ENCODE results near the gene ENGASE. TPM values are rescaled to one million over a fixed set of nuclear protein-coding genes. Genes with fewer than 3 reads are reported as not detected.

ENGASE gene
- total RNA-seq, 4 donors from 2014 or later = 29.9 to 64.8 (median 57.1) TPM

DNA sequence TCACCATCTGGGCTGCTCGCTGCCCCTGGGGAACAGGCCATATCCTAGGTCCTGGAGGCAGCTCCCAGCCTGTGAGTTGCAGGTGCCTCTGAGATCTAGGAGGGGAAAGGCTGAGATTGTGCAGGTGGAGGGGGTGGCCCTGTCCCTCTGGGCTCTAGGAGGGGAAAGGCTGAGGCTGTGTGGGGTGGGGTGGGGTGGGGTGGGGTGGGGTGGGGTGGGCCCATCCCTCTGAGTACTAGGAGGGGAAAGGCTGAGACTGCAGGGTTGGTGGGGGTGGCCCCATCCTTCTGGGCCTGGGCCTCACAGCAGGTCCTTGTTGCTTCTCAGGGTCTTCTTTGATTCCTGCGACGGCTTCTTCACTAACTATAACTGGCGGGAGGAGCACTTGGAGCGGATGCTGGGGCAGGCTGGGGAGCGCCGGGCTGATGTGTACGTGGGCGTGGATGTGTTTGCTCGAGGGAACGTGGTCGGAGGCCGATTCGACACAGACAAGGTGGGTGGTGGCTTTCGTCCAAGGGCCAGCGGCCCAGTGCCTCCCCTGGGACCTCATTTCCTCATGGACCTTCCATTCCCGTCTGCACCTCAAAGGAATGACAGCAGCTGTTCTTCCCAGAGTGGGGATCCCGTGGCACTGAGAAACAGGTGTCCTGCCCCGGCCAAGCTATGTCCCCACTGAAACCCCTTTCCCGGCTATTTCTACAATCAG, 7.1 kb downstream of the ENGASE start:
- H3K27me3 ChIP-seq = no peaks in the 10 kb centered on the region
- no peak overlapping the region for H3K4me3 ChIP-seq
- TF ChIP-seq POLR2A (IDR thresholded peaks at IDR 0.05) = no peak
- TF ChIP-seq EP300 (IDR thresholded peaks at IDR 0.05) = no peak
- TF ChIP-seq, protein P1, sequence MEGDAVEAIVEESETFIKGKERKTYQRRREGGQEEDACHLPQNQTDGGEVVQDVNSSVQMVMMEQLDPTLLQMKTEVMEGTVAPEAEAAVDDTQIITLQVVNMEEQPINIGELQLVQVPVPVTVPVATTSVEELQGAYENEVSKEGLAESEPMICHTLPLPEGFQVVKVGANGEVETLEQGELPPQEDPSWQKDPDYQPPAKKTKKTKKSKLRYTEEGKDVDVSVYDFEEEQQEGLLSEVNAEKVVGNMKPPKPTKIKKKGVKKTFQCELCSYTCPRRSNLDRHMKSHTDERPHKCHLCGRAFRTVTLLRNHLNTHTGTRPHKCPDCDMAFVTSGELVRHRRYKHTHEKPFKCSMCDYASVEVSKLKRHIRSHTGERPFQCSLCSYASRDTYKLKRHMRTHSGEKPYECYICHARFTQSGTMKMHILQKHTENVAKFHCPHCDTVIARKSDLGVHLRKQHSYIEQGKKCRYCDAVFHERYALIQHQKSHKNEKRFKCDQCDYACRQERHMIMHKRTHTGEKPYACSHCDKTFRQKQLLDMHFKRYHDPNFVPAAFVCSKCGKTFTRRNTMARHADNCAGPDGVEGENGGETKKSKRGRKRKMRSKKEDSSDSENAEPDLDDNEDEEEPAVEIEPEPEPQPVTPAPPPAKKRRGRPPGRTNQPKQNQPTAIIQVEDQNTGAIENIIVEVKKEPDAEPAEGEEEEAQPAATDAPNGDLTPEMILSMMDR (IDR thresholded peaks at IDR 0.05) = no peak
- no peak overlapping the region for H3K27ac ChIP-seq
- peaks cover 0 to 97% (median 10%) of the 10 kb centered on the region in 3 donors for H3K36me3 ChIP-seq
- 59 to 64% methylated on average over 20 of the region's 20 CpGs for WGBS, 2 donors
- H3K4me1 ChIP-seq = peaks cover 0 to 8% (median 0%) of the 10 kb centered on the region in 4 donors
- H3K9me3 ChIP-seq = no peaks in the 10 kb centered on the region
- no peak for DNase-seq (ENCODE audit: low spot score in 2 of 2)

DNA sequence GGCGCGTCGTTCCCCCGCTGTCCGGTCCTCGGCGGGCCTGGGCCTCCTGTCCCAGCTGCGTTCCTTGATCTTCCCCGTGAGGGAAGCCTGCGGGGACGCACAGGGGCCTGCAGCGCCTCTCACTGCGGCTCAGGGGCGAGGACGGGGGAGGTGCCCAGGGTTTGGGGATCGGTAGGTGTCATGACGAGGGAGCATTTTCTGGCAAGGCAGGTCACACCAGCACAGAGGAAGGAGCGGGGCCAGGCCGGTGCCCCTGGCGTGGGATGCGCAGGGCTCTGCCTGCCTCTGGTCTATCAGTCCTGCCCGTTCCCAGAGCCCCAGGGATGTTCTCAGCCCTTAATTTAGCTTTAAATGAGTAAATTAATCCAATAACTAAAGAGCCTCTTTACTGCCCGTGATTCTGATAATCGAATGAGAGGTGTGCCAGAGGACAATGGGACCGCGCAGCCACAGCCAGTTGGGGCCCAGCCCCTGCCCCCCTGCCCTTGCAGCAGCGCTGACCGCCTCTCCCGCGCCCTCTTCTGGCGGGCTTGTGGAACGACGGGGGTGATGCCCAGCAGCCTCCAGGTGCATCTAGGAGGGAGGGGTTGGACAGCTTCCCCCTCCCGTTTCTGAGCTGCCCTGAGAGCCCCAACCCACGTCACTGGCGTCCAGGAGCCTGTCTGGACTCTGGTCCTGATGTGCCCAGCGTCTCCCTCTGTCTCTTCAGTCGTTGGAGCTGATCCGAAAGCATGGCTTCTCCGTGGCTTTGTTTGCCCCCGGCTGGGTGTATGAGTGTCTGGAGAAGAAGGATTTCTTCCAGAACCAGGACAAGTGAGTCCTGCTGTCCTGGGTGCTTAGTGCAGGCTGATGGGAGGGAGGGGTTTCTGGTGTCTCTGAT, 7.9 kb downstream of the ENGASE start:
- no peak overlapping the region for H3K27ac ChIP-seq
- peak in 1 of 2 donors; percentile 26 for DNase-seq (ENCODE audit: low spot score in 2 of 2)
- TF ChIP-seq, protein P1 (IDR thresholded peaks at IDR 0.05) = peak; percentile 69 to 78 (median 71)
- no peak for TF ChIP-seq POLR2A (IDR thresholded peaks at IDR 0.05)
- H3K9me3 ChIP-seq = no peaks in the 10 kb centered on the region
- WGBS, 2 donors = 66 to 76% methylated on average over 30 to 41 of the region's 41 CpGs
- no peak overlapping the region for H3K4me3 ChIP-seq
- H3K36me3 ChIP-seq = peaks cover 0 to 99% (median 10%) of the 10 kb centered on the region in 3 donors
- H3K4me1 ChIP-seq = peaks cover 0 to 4% (median 0%) of the 10 kb centered on the region in 4 donors
- no peaks in the 10 kb centered on the region for H3K27me3 ChIP-seq

DNA sequence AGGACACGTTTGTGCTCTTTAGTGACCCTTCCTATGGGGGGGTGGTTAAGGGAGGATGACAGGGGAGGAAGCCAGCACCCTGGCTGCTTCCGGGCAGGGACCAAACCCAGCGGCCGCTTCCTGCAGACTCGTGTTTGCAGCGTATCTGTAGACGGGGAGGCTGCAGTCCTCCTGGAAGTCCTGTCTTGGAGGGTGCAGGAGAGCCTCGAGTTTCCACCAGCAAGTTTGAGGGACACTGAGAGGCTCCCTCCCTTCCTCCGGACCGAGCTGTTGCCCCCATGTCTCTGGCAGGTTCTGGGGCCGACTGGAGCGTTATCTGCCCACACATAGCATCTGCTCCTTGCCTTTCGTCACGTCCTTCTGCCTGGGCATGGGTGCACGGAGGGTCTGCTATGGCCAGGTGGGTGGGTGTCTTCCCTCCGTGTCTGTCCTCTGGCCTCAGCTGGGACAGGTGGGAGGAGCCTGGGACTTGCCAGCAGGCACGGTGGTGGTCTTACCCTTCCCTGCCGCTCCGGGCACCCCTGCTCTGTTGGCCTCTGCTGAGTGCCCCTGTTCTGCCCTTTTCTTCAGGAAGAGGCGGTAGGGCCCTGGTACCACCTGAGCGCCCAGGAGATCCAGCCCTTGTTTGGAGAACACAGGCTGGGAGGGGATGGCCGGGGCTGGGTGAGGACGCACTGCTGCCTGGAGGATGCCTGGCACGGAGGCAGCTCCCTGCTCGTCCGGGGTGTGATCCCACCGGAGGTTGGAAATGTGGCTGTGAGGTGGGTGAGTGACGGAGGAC, 8.8 kb downstream of the ENGASE start:
- DNase-seq (ENCODE audit: low spot score in 2 of 2) = no peak
- peaks cover 0 to 91% (median 10%) of the 10 kb centered on the region in 3 donors for H3K36me3 ChIP-seq
- no peak overlapping the region for H3K27ac ChIP-seq
- H3K4me1 ChIP-seq = peaks cover 0 to 6% (median 0%) of the 10 kb centered on the region in 4 donors
- 84 to 88% methylated on average over 27 to 28 of the region's 28 CpGs for WGBS, 2 donors
- no peaks in the 10 kb centered on the region for H3K27me3 ChIP-seq
- TF ChIP-seq POLR2A (IDR thresholded peaks at IDR 0.05) = no peak
- TF ChIP-seq, protein P1 (IDR thresholded peaks at IDR 0.05) = no peak
- TF ChIP-seq EP300 (IDR thresholded peaks at IDR 0.05) = no peak
- no peak overlapping the region for H3K4me3 ChIP-seq
- H3K9me3 ChIP-seq = no peaks in the 10 kb centered on the region

DNA sequence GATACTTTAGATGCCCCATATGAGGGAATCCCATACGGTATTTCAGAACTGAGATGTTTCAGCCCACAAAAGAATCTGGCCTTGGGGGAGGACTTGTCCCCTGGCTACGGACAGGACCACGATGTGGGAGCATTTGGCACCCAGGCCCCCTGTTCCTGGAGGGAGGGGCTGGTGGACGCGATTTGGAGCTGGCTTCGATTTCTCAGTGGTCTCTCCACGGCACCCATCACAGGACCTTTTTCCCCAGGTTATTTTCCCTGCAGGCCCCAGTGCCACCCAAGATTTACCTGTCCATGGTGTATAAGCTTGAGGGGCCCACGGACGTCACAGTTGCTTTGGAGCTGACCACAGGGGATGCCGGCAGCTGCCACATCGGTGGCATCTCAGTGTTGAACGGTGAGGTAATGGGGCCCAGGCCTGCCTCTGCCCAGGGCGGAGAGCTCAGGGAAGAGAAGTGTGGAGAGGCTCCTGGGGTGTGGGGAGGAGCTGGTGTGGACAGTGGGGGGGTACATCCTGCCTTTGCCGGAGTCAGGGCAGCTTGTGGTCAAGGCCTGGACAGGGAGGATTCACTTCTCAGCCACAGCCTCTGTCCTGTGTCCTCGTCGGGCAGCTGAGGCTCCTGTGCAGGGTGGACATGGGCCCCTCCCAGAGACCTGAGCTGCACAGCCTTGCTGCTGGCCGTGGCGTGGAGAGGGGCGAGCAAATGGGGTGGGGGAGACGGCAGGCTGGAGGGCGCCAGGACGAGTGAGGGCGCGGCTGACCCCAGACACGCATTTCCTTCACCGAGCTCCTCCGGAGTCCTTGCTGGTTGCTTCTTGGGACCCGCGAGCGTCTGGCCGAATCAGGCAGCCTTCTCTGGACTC, 9.9 kb downstream of the ENGASE start:
- Histone ChIP-seq H3K4me3 (no peak overlapping the region), H3K27me3 (no peaks in the 10 kb centered on the region), H3K36me3 (peaks cover 0 to 83% (median 10%) of the 10 kb centered on the region in 3 donors), H3K4me1 (peaks cover 0 to 8% (median 0%) of the 10 kb centered on the region in 4 donors), H3K9me3 (no peaks in the 10 kb centered on the region), H3K27ac (no peak overlapping the region)
- WGBS, 2 donors = 89% methylated on average over 30 to 31 of the region's 31 CpGs
- no peak for DNase-seq (ENCODE audit: low spot score in 2 of 2)
- no peak for TF ChIP-seq POLR2A (IDR thresholded peaks at IDR 0.05)
- no peak for TF ChIP-seq EP300 (IDR thresholded peaks at IDR 0.05)
- TF ChIP-seq, protein P1 (IDR thresholded peaks at IDR 0.05) = no peak

Measured in tibial nerve (tissue), 4 donors.